Epithelial cell of alveolus of lung (primary cell): ENCODE results near the gene HPGDS. TPM values are rescaled to one million over a fixed set of nuclear protein-coding genes. Genes with fewer than 3 reads are reported as not detected.

Source experiments
- total RNA-seq: library from RNA; depleted of rRNA; stranded (reverse); fragments of >200 nt; gene quantifications from 2 replicates; pipeline ENCODE4 v1.2.1, GENCODE V29; 2015

The HPGDS gene
- total RNA-seq = not detected in 2 replicates

GRCh38 chr4:94342694-94343093, at the start of gene HPGDS:
HPGDS (minus strand) TSS chr4:94342836; CDS start chr4:94334629, 8,207 bp downstream.

Other genes with a start within 250 kb of the HPGDS start
- 20.7 and 23.9 TPM in 2 replicates for gene SMARCAD1, start 135.0 kb downstream of the HPGDS start, total RNA-seq
- 31.1 and 82.9 TPM in 2 replicates for gene PDLIM5, start 109.1 kb upstream of the HPGDS start, total RNA-seq